GM21825 (cell line): ENCODE measurements around the gene DPF3.

ENCODE experiments used
- ATAC-seq: cut with Tn5 transposase; IDR thresholded peaks from one replicate; pipeline ENCODE4 v1.9.1; 2021; ENCODE audit warnings: mild to moderate bottlenecking, moderate library complexity; ENCODE audit not compliant: unreplicated experiment

The DPF3 gene

DNA sequence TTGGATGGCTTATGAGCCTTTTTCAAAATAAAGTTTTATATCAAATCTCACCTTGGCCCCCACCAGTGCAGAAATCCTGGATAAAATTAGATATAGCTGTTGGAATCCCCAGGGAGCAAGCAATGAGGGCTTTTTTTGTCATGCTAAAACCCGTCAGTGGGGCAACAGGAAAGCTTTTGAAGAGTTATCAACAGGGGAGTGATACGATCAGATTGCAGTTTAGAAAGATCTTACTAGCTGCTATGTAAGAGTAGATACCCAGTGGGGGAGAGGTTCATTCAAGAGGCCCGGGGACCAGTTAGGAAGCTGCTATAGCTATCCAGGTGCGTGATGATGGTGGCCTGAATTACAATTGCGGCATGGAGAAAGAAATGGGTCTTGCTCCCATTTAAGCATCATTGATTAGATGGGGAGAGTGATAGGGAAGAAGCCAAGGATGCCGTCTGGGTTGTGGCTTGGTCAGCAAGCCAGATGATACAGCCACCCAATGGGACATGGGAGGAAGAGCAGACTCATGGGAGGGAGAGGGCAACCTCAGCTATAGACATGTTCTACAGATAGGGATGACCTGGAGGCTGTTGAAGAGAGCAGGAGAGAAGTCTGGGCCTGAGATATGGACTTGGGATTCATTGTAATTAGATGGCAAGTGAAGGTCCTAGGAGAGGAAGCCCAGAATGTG is 272.4 kb downstream of the DPF3 start:
- no peak for ATAC-seq

- ATAC-seq, result no peak
Observed at GRCh38 chr14:72619881-72620280, 274.0 kb downstream of the DPF3 start.

- no peak for ATAC-seq
Observed at GRCh38 chr14:72619111-72619571, 274.8 kb downstream of the DPF3 start.

DNA sequence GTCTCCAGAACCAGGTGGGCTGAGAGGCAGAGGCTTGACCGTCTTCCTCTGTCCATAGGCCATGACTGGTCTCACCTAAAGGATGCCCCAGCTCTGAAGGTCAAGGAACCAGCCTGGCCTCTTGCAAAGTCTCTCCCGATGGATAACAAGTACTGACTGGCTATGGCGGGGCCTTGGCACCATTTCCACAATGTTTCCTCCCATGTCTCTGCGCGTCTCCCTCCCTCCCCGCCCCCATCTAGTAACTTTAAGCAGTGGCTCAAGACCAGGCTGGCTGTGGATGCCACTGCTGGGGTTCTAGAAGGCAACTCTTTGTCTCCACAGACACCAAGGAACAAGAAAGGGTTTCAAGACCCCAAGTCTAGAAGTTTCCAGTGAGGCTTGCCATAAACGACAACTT is 275.5 kb downstream of the DPF3 start:
- ATAC-seq, result no peak

- no peak for ATAC-seq
Observed at GRCh38 chr14:72617391-72618031, 276.4 kb downstream of the DPF3 start.

DNA sequence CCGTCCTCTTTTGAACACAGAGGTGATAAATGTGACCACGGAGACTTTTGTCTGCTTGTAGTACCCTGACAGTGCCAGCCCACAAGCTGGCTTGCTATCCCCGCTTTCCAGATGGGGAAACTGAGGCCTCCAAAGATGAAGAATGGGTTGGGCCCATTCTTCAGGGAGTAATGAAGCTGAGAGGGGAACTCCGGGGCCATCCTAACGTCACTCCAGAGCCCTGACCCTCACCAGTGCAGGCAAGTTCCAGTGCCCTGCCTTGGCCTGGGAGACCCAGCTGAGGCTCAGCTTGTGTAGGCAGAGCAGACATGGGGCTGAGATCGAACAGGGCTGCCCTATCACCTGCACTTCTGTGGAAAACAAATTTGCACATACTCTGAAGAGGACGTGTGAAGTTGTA is 277.1 kb downstream of the DPF3 start:
- no peak for ATAC-seq

GRCh38 chr14:72616294-72616693 is 277.6 kb downstream of the DPF3 start:
- no peak for ATAC-seq

DNA sequence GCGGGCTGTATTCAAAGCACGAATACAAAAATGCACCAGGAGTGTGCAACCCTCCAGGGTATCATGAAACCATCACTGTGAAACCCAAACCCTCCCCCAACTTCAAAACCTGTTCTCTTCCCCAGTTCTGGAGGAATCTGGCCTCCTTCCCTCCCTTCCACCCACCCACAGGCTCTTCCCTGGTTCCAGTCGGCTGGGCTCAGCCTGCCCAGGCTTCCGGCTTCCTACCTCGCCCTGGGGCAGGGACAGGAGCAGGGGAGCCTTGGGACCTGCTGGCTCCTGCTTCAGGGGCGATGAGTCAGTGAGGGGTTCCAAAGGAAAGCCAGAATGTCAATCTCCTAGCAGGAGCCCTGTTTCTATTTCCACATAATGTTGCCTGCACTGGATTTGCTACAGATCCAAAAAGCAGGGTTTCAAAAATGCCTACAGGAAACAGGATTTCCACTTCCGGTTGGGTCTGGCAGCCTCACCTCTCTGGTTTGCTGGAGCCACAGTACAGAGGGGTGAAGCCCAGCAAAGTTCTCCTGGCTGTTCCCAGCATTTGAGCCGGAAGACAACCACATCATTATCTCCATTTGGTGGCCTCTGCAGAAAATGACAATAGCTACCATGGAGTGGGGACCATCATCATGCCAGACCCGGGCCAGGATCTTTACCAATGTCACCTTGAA is 278.3 kb downstream of the DPF3 start:
- no peak for ATAC-seq

DNA sequence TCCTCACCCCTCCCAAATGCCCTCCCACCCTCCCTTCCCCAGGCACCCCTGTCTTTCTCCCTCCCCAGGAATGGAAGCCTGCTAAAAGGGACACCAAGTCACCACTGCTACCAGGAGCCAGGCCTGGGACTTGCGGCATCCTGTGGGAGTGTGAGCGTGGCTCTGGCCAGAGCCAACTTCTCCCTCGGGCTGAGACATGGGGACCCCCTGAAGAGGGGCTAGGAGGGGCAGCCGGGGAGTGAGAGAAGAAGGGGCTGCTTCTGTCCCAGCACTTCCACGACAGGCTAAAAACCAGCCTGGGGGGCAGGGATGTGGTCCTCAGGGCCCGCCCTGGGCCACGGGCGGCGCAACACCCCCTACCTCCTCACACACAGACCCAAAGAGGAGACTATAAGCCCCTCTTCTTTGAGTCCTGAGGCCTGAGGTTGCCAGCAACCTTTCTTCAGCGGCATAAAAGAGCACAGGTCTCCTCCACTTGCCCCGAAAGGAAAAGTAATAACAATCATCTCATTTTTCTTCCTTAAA is 278.9 kb downstream of the DPF3 start:
- ATAC-seq, result no peak

DNA sequence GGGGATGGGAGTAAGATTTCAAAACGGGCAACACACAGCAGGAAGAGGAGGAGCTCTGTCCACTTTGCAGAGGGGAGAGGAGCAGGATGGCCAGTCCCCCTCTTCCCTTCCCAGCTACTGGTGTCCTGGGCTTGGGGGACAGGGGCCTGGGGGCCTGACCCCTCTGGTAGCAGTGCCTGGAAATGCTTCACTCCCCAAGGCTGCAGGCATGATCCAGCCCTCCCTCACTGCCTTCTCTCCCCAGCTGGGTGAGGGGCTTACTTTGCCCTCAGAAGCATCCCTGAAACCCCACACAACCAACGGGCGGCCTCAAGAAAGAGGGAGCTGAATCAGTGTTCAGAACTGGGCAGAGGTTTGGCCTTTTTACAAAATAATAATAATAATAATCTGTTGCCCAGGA is 279.5 kb downstream of the DPF3 start:
- no peak for ATAC-seq

GRCh38 chr14:72613975-72614319 is 280.0 kb downstream of the DPF3 start:
- ATAC-seq, result no peak

DNA sequence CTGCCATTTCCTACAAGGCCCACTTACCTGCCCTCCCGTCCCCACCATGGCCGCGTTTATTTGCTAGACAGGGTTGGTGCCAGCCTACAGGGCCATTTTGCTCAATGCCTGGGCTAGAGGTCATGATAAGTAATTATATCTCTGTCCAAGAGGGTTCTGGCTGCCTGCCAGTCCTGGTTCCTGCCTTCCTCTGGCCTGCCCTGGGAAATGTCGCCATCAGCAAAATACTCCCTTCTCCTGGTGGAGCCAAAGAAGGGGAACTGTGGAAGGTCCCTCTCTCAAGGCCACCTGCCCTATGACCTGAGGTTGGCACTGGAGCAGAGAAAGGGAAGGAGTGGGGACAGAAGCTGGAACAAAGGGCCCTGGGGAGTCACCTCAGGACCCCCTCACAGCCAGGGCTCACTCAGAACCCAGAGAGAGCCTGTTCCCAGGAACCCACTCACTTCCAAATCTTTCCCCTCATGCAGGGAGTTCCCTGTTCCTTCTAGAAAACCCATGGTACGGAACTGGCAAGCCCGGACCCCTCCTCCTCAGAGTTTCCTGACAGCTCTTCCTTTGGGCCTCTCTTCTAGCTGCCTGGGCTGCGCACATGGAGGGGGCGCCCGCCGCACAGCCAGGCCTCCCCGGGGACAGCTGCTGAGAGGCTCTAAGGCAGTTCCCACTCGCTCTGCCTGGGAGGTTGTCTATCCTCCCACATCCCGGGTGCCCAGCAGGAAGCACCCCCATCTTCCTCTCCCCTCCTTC is 280.5 kb downstream of the DPF3 start:
- no peak for ATAC-seq

- no peak for ATAC-seq
Observed at GRCh38 chr14:72612041-72612440, 281.9 kb downstream of the DPF3 start.

- ATAC-seq, result no peak
Observed at GRCh38 chr14:72611506-72611905, 282.4 kb downstream of the DPF3 start.

- no peak for ATAC-seq
Observed at GRCh38 chr14:72610831-72611200, 283.1 kb downstream of the DPF3 start.

- ATAC-seq, result no peak
Observed at GRCh38 chr14:72610096-72610830, 283.6 kb downstream of the DPF3 start.

DNA sequence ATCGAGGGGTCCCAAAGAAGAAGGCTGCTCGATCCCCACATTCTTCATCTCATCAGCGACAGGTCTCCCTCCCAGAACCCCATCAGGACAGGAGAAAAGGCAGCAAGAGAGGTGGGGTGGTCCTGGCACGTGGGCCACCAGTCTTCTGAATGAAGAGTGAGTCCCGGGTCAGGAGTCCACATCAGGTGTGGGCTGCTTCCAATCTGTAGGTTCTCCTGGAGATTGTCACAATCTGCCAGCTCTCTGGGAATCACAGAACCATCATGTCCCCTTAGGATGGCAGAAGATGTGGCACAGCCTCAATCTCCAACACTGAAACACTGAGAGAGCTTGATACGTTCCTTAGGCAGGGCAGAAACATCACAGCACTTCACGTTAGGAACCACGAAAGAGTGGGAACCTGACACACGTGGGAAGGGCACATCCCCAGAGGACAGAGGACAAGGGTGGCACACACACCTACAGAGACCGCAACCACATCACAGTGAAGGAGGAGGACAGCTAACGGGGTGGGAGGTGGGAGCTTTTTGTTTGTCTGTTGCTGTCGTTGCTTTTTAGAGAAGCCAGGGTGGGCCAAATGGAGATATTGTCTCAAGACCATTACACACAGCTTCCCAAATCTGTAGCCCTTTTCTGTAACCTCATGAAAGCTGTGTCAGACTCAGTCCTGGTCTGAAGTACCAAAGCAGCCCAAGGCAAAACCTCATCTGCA is 284.5 kb downstream of the DPF3 start:
- no peak for ATAC-seq

- ATAC-seq, result no peak
Observed at GRCh38 chr14:72608391-72609204, 285.3 kb downstream of the DPF3 start.
